CD14-positive monocyte (primary cell): ENCODE data around the gene MCC. TPM values are rescaled to one million over a fixed set of nuclear protein-coding genes. Genes with fewer than 3 reads are reported as not detected.

ENCODE experiments used
- DNase-seq, 3 donors: peaks; one replicate each; pipeline ENCODE4 v3.0.0-alpha.2; 2011 to 2022
- H2AFZ ChIP-seq: 2 replicates; pipeline ENCODE4 v1.6.0; 2012; ENCODE audit warnings: mild to moderate bottlenecking, low read depth, low read length, inconsistent platforms; ENCODE audit not compliant: insufficient read depth, poor library complexity, severe bottlenecking
- H3K27ac ChIP-seq, 2 donors: 1 replicate in 1 of 2; 2 replicates in 1 of 2; pipeline ENCODE4 v1.5.1; 2012 to 2013; ENCODE audit warnings: low read length in 2 of 2, control low read depth in 1 of 2, inconsistent platforms in 1 of 2, low read depth in 1 of 2, mild to moderate bottlenecking in 1 of 2
- H3K27me3 ChIP-seq, 2 donors: one replicate each; pipeline versions ENCODE4 v1.6.0 to v1.6.1; 2011 to 2013; ENCODE audit warnings: low read length in 2 of 2; ENCODE audit not compliant: control insufficient read depth in 2 of 2, insufficient read depth in 2 of 2
- H3K36me3 ChIP-seq, 2 donors: replicated peaks in 1 of 2; 1 replicate in 1 of 2; 2 replicates in 1 of 2; pipeline versions ENCODE4 v1.5.1 to v1.6.1; 2012 to 2013; ENCODE audit warnings: low read length in 2 of 2, control low read depth in 1 of 2, inconsistent platforms in 1 of 2, mild to moderate bottlenecking in 1 of 2; ENCODE audit not compliant: insufficient read depth in 2 of 2, control insufficient read depth in 1 of 2
- H3K4me1 ChIP-seq, 2 donors: 1 replicate in 1 of 2; 2 replicates in 1 of 2; pipeline versions ENCODE4 v1.5.1 to v1.6.1; 2012 to 2013; ENCODE audit warnings: low read length in 2 of 2, control low read depth in 1 of 2, inconsistent platforms in 1 of 2, mild to moderate bottlenecking in 1 of 2, moderate library complexity in 1 of 2; ENCODE audit not compliant: insufficient read depth in 2 of 2, control insufficient read depth in 1 of 2
- H3K4me2 ChIP-seq: replicated peaks from 2 replicates; pipeline ENCODE3; 2012; ENCODE audit warnings: low read length, moderate library complexity, mild to moderate bottlenecking; ENCODE audit not compliant: poor library complexity, severe bottlenecking; ENCODE audit errors: extremely low read depth
- H3K4me3 ChIP-seq, 3 experiments: fragments of 200-600 bp in 1 of 3; sonication (generic) in 1 of 3; replicated peaks in 1 of 3; 1 replicate in 2 of 3; 2 replicates in 1 of 3; pipeline ENCODE4 v1.5.1; 2011 to 2013; ENCODE audit warnings: low read length in 3 of 3, mild to moderate bottlenecking in 3 of 3, control low read depth in 2 of 3, low read depth in 2 of 3, inconsistent platforms in 1 of 3, moderate library complexity in 1 of 3
- H3K79me2 ChIP-seq: 2 replicates; pipeline ENCODE4 v1.6.0; 2012; ENCODE audit warnings: mild to moderate bottlenecking, control low read depth, inconsistent platforms, low read length, moderate library complexity; ENCODE audit not compliant: insufficient read depth
- H3K9ac ChIP-seq: 2 replicates; pipeline ENCODE4 v1.6.0; 2017; ENCODE audit warnings: low read length, mild to moderate bottlenecking; ENCODE audit not compliant: insufficient read depth, poor library complexity, severe bottlenecking
- H3K9me3 ChIP-seq, 2 donors: replicated peaks in 1 of 2; 1 replicate in 1 of 2; 2 replicates in 1 of 2; pipeline versions ENCODE4 v1.5.1 to v1.6.1; 2012 to 2013; ENCODE audit warnings: low read length in 2 of 2, control low read depth in 1 of 2; ENCODE audit not compliant: control insufficient read depth in 1 of 2, insufficient read depth in 1 of 2
- H4K20me1 ChIP-seq: 2 replicates; pipeline ENCODE4 v1.6.0; 2012; ENCODE audit warnings: mild to moderate bottlenecking, low read length, control low read depth, moderate library complexity; ENCODE audit not compliant: insufficient read depth
- H3K27ac Mint-ChIP-seq, 7 donors: one replicate each; pipeline ENCODE4 v1.8.0; 2020; ENCODE audit warnings: mild to moderate bottlenecking in 7 of 7, mixed read lengths in 7 of 7, moderate library complexity in 6 of 7, inconsistent platforms in 2 of 7
- H3K27me3 Mint-ChIP-seq, 3 donors: one replicate each; pipeline ENCODE4 v1.8.0; 2021 to 2022; ENCODE audit warnings: low read depth in 3 of 3, mild to moderate bottlenecking in 3 of 3, mixed read lengths in 3 of 3, moderate library complexity in 3 of 3, inconsistent platforms in 1 of 3
- H3K36me3 Mint-ChIP-seq, 2 donors: one replicate each; pipeline ENCODE4 v1.8.0; 2020; ENCODE audit warnings: mixed read lengths in 2 of 2, inconsistent platforms in 1 of 2, mild to moderate bottlenecking in 1 of 2
- H3K4me1 Mint-ChIP-seq: one replicate; pipeline ENCODE4 v1.8.0; 2020; ENCODE audit warnings: mild to moderate bottlenecking, mixed read lengths
- H3K4me3 Mint-ChIP-seq, 2 donors: one replicate each; pipeline ENCODE4 v1.8.0; 2020; ENCODE audit warnings: mild to moderate bottlenecking in 2 of 2, mixed read lengths in 2 of 2, moderate library complexity in 1 of 2
- H3K9me3 Mint-ChIP-seq, 7 donors: one replicate each; pipeline ENCODE4 v1.8.0; 2020 to 2022; ENCODE audit warnings: mixed read lengths in 7 of 7, mild to moderate bottlenecking in 6 of 7, moderate library complexity in 6 of 7, inconsistent platforms in 2 of 7
- CTCF ChIP-seq: fragments of 200-600 bp; IDR thresholded peaks from one replicate; pipeline ENCODE4 v1.8.0; 2022; ENCODE audit warnings: antibody characterized with exemption, mild to moderate bottlenecking
- WGBS: methylation state at CpG from one replicate; pipeline ENCODE4 v1.1.5; 2013; ENCODE audit warnings: missing lambda C conversion rate; ENCODE audit not compliant: insufficient coverage; 5-methylcytosine and 5-hydroxymethylcytosine counted together
- intact Hi-C, 2 donors: fragments of 100-400 bp; cut with micrococcal nuclease; formaldehyde crosslinking; loops; one replicate each; pipeline versions ENCODE4 v1.15.0 to v1.15.1; 2023
- polyA plus RNA-seq, 3 donors: library from polyadenylated mRNA; depleted of rRNA in 1 of 3; unstranded in 2 of 3; stranded (reverse) in 1 of 3; fragments of 300-500 nt in 2 of 3; fragments of >200 nt in 1 of 3; fragmentation: Illumina TruSeq in 2 of 3; gene quantifications; 1 replicate in 2 of 3; 2 replicates in 1 of 3; pipeline ENCODE4 v1.2.3, GENCODE V29; 2012 to 2021

Gene MCC
- polyA plus RNA-seq, 3 donors, result 0.09 TPM; not detected in 2

- Histone ChIP-seq H3K36me3 (no peaks in the 10 kb centered on the region), H3K4me2 (peak overlapping the region; percentile 15), H4K20me1 (no peaks in the 10 kb centered on the region), H3K4me3 (no peak overlapping the region), H3K4me1 (peaks cover 13 to 20% of the 10 kb centered on the region in 2 donors), H3K27me3 (peaks cover 61 to 75% of the 10 kb centered on the region in 2 donors), H3K27ac (no peak overlapping the region), H3K9me3 (peaks cover 0 to 7% of the 10 kb centered on the region in 2 donors), H3K9ac (no peak overlapping the region), H3K79me2 (no peaks in the 10 kb centered on the region), H2AFZ (no peak overlapping the region)
- Mint-ChIP-seq H3K27me3 (peaks cover 41 to 60% (median 46%) of the 10 kb centered on the region in 3 donors), H3K4me3 (no peak overlapping the region), H3K9me3 (peaks cover 0 to 5% (median 1%) of the 10 kb centered on the region in 7 donors), H3K36me3 (no peaks in the 10 kb centered on the region), H3K4me1 (peaks cover 14% of the 10 kb centered on the region), H3K27ac (no peak overlapping the region)
- TF ChIP-seq CTCF, result peak; percentile 84
- intact Hi-C loops, result loop anchor here in 1 of 2 donors (5.0 kb wide), 1 partner anchor 228 kb away; no protein-coding TSS in a partner anchor
- peak; percentile 18 to 45 (median 41) for DNase-seq
- no CpG with 5 or more reads among the region's 4 CpGs for WGBS
These were observed 109.2 kb downstream of the MCC start for GRCh38 chr5:113378959-113379541.

GRCh38 chr5:113378514-113378913 lies 109.7 kb downstream of the MCC start:
- Mint-ChIP-seq H3K4me3 (no peak overlapping the region), H3K4me1 (peaks cover 14% of the 10 kb centered on the region), H3K27me3 (peaks cover 41 to 63% (median 51%) of the 10 kb centered on the region in 3 donors), H3K9me3 (peaks cover 0 to 5% (median 1%) of the 10 kb centered on the region in 7 donors), H3K27ac (no peak overlapping the region), H3K36me3 (no peaks in the 10 kb centered on the region)
- Histone ChIP-seq H3K9ac (no peak overlapping the region), H2AFZ (no peak overlapping the region), H3K27ac (no peak overlapping the region), H3K4me1 (peaks cover 13 to 20% of the 10 kb centered on the region in 2 donors), H3K9me3 (peaks cover 0 to 7% of the 10 kb centered on the region in 2 donors), H4K20me1 (no peaks in the 10 kb centered on the region), H3K4me2 (no peak overlapping the region), H3K4me3 (no peak overlapping the region), H3K27me3 (peaks cover 59 to 76% of the 10 kb centered on the region in 2 donors), H3K36me3 (no peaks in the 10 kb centered on the region), H3K79me2 (no peaks in the 10 kb centered on the region)
- DNase-seq, result no peak
- no peak for TF ChIP-seq CTCF
- intact Hi-C loops, result loop anchor here in 1 of 2 donors (5.0 kb wide), 1 partner anchor 229 kb away; no protein-coding TSS in a partner anchor
- no CpG with 5 or more reads among the region's 2 CpGs for WGBS
